C4-2B (cell line): ENCODE results near the gene ADAM33.

Source experiments
- H3K27ac ChIP-seq: fragments of 450-650 bp; 2 replicates; pipeline ENCODE4 v1.5.1; 2017
- CTCF ChIP-seq: fragments of 450-650 bp; conservative IDR thresholded peaks from 2 replicates; pipeline ENCODE4 v1.5.1; 2017; ENCODE audit warnings: mild to moderate bottlenecking
- ZFX ChIP-seq: fragments of 450-650 bp; IDR thresholded peaks from 2 replicates; pipeline ENCODE4 v1.6.1; 2017

ADAM33 gene

GRCh38 chr20:3674995-3675900 lies 6.6 kb downstream of the ADAM33 start:
- no peak overlapping the region for H3K27ac ChIP-seq
- no peak for TF ChIP-seq CTCF

GRCh38 chr20:3674447-3674846 lies 7.4 kb downstream of the ADAM33 start:
- no peak for TF ChIP-seq ZFX
- no peak for TF ChIP-seq CTCF
- H3K27ac ChIP-seq: no peak overlapping the region

- H3K27ac ChIP-seq: no peak overlapping the region
- TF ChIP-seq CTCF (no peak), ZFX (no peak)
Observed at GRCh38 chr20:3673221-3674070, 8.4 kb downstream of the ADAM33 start.

GRCh38 chr20:3672547-3673171 lies 9.2 kb downstream of the ADAM33 start:
- no peak overlapping the region for H3K27ac ChIP-seq
- no peak for TF ChIP-seq ZFX
- no peak for TF ChIP-seq CTCF

- H3K27ac ChIP-seq: no peak overlapping the region
- no peak for TF ChIP-seq CTCF
- TF ChIP-seq ZFX: no peak
Observed at GRCh38 chr20:3671986-3672546, 9.7 kb downstream of the ADAM33 start.

- H3K27ac ChIP-seq: no peak overlapping the region
- TF ChIP-seq ZFX (no peak), CTCF (no peak)
Observed at GRCh38 chr20:3670945-3671344, 10.9 kb downstream of the ADAM33 start.
